ENCODE data around the gene PRC1.

- no peak for TF ChIP-seq CTCF (IDR thresholded peaks at IDR 0.05)
- no peak for TF ChIP-seq EZH2 (IDR thresholded peaks at IDR 0.05; ENCODE audit: borderline replicate concordance, insufficient read depth, low read depth, low read length, poor library complexity, severe bottlenecking)
Observed at GRCh38 chr15:90946538-90946937, 47.8 kb downstream of the PRC1 start.
